ENCODE measurements around the gene CCDC186.

DNA sequence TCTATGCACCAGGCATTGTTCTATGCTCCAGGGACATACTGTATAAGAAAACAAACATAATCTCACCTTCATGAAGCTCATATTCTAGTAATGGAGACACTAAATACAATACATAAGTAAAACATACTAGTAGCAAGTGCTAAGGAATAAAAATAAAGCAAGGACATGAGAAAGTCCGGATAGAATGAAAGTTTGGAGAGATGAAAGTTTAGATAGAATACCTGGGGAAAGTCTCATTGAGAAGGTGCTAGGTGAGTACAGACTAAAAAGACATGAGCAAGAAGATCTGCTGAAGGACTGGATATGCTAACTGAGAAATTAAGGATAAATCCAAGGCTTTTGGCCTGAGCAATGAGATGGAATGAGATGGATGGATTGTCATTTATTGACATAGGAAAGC is 34.0 kb downstream of the CCDC186 start:
- no peak for TF ChIP-seq EZH2 (IDR thresholded peaks at IDR 0.05)
- no peak for TF ChIP-seq POLR2AphosphoS5 (IDR thresholded peaks at IDR 0.05; ENCODE audit: borderline replicate concordance, low read depth, low read length)
- no peak for TF ChIP-seq FOXP2 (optimal IDR thresholded peaks at IDR 0.05; ENCODE audit: control extremely low read depth, extremely low read length, insufficient read depth)
